Measurements from ENCODE around the gene ZNF473. TPM values are rescaled to one million over a fixed set of nuclear protein-coding genes. Genes with fewer than 3 reads are reported as not detected.

The ZNF473 gene
- total RNA-seq, 1 experiment from 2014 or later, result 19.0 TPM

- WGBS (ENCODE audit: extremely low coverage, insufficient read length, low lambda C conversion rate), result no CpG with 5 or more reads among the region's 6 CpGs
- H3K23ac ChIP-seq (ENCODE audit: insufficient read length, low read depth, low read length), result no peak overlapping the region
- no peak overlapping the region for H3K27ac Mint-ChIP-seq
Observed at GRCh38 chr19:50020481-50020880, 5.3 kb upstream of the ZNF473 start.

More at GRCh38 chr19:50020481-50020880, 5.3 kb upstream of the ZNF473 start:
- no peak overlapping the region for H3K4me2 ChIP-seq (ENCODE audit: insufficient read depth, insufficient read length, low read length)
- H4K5ac ChIP-seq (ENCODE audit: insufficient read length, low read depth, low read length), result no peak overlapping the region
- TF ChIP-seq, protein P1, sequence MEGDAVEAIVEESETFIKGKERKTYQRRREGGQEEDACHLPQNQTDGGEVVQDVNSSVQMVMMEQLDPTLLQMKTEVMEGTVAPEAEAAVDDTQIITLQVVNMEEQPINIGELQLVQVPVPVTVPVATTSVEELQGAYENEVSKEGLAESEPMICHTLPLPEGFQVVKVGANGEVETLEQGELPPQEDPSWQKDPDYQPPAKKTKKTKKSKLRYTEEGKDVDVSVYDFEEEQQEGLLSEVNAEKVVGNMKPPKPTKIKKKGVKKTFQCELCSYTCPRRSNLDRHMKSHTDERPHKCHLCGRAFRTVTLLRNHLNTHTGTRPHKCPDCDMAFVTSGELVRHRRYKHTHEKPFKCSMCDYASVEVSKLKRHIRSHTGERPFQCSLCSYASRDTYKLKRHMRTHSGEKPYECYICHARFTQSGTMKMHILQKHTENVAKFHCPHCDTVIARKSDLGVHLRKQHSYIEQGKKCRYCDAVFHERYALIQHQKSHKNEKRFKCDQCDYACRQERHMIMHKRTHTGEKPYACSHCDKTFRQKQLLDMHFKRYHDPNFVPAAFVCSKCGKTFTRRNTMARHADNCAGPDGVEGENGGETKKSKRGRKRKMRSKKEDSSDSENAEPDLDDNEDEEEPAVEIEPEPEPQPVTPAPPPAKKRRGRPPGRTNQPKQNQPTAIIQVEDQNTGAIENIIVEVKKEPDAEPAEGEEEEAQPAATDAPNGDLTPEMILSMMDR (conservative IDR thresholded peaks at IDR 0.05), result no peak
- no peak overlapping the region for H3K18ac ChIP-seq (ENCODE audit: insufficient read length, low read depth, low read length)
- peaks cover under 1% of the 10 kb centered on the region in 2 experiments; a peak in 2 of 5 replicates for H3K9me3 Mint-ChIP-seq
- peaks cover 7% of the 10 kb centered on the region for H3K23me2 ChIP-seq (ENCODE audit: insufficient read length, low read depth, low read length, poor library complexity, severe bottlenecking)
- no peak overlapping the region for H3K4me3 Mint-ChIP-seq
- H3K27me3 ChIP-seq (ENCODE audit: insufficient read depth, low read length), result no peaks in the 10 kb centered on the region
- H3K4me1 ChIP-seq (ENCODE audit: insufficient read depth, low read length), result peaks cover 3% of the 10 kb centered on the region; the same call in 1 of the 2 replicates
- H4K8ac ChIP-seq (replicated peaks; ENCODE audit: insufficient read length, low read depth, low read length), result no peak overlapping the region
- H3K27me3 Mint-ChIP-seq (ENCODE audit: low read depth), result peaks cover 2% of the 10 kb centered on the region; the same call in 1 of the 2 replicates
- no peaks in the 10 kb centered on the region for H3K79me1 ChIP-seq (ENCODE audit: insufficient read depth, low read depth, low read length, poor library complexity, severe bottlenecking)
- no peaks in the 10 kb centered on the region for H4K20me1 ChIP-seq (ENCODE audit: control insufficient read depth, insufficient read depth, insufficient read length)
- H3K36me3 Mint-ChIP-seq (ENCODE audit: insufficient read depth in 1 of 3, low read depth in 3 of 3), result peaks cover 12 to 25% (median 13%) of the 10 kb centered on the region in 3 experiments
- H3K79me2 ChIP-seq (ENCODE audit: insufficient read depth, low read length), result no peaks in the 10 kb centered on the region; the same call in none of the 2 replicates
- H3K56ac ChIP-seq (ENCODE audit: insufficient read length, low read depth, low read length), result no peak overlapping the region
- H2BK20ac ChIP-seq (ENCODE audit: low read depth, low read length, poor library complexity, severe bottlenecking), result no peak overlapping the region
- H2BK5ac ChIP-seq (ENCODE audit: insufficient read length, low read length), result no peak overlapping the region
- H3T11ph ChIP-seq (ENCODE audit: low read length), result no peak overlapping the region
- H3K4me1 Mint-ChIP-seq, result peaks cover 4 to 6% of the 10 kb centered on the region in 2 experiments; a peak in 3 of 4 replicates
- H3K9me3 ChIP-seq (ENCODE audit: control insufficient read depth, low read depth, low read length), result no peaks in the 10 kb centered on the region
- H3K9ac ChIP-seq (ENCODE audit: extremely low read depth, insufficient read length, low read length), result no peak overlapping the region
- no peak overlapping the region for H4K91ac ChIP-seq (ENCODE audit: insufficient read length, low read depth, low read length)
- H3K14ac ChIP-seq (ENCODE audit: insufficient read depth, low read length), result no peak overlapping the region
- no peak overlapping the region for H2AK5ac ChIP-seq (ENCODE audit: insufficient read length, low read length)
- H3K4ac ChIP-seq (ENCODE audit: low read depth, low read length), result no peak overlapping the region
- no peak overlapping the region for H2AFZ ChIP-seq (ENCODE audit: low read length)
- no peak for DNase-seq
- H2BK12ac ChIP-seq (ENCODE audit: insufficient read length, low read depth, low read length), result no peak overlapping the region
- H2BK120ac ChIP-seq (ENCODE audit: low read depth, low read length, poor library complexity, severe bottlenecking), result no peak overlapping the region
- H2BK15ac ChIP-seq (ENCODE audit: low read depth, low read length), result no peak overlapping the region
- H3K27ac ChIP-seq (ENCODE audit: insufficient read length, low read depth, low read length), result no peak overlapping the region
